Measurements from ENCODE around the gene MYO7B. TPM values are rescaled to one million over a fixed set of nuclear protein-coding genes. Genes with fewer than 3 reads are reported as not detected.
A peak's percentile ranks its signal among the peaks of the same experiment; 100 is the strongest.

The MYO7B gene
- total and polyA plus RNA-seq, 7 experiments from 2014 or later = 0.29 to 5.9 (median 1.3) TPM; not detected in 4

- intact Hi-C loops (cut with micrococcal nuclease) = no loop called here
- H3K9me3 ChIP-seq (ENCODE audit: control insufficient read depth in 2 of 3, low read length in 3 of 3) = no peaks in the 10 kb centered on the region
- DNase-seq (no peak), ATAC-seq (no peak)
- H3K36me3 ChIP-seq (ENCODE audit: control insufficient read depth in 2 of 3, insufficient read depth in 3 of 3, low read length in 3 of 3) = peaks cover 0 to 32% (median 0%) of the 10 kb centered on the region in 3 experiments
- no peak overlapping the region for H3K4me3 ChIP-seq (ENCODE audit: low read length)
- no peaks in the 10 kb centered on the region for H3K27me3 ChIP-seq (ENCODE audit: control insufficient read depth in 2 of 2, insufficient read depth in 2 of 2, low read length in 2 of 2)
- ChIA-PET CTCF (no interaction called here), POLR2A (interaction anchor here (1.2 to 2.8 kb wide), 2 partner anchors 14 to 15 kb away, joined by 4 to 14 read pairs; partner anchors contain the start of gene IWS1)
- no peaks in the 10 kb centered on the region for H3K9me3 Mint-ChIP-seq
- H3K27ac Mint-ChIP-seq = peak overlapping the region in 6 of 9 donors; percentile 44 to 68 (median 52)
- H3K4me1 Mint-ChIP-seq = peaks cover 52 to 98% (median 97%) of the 10 kb centered on the region in 7 donors
- no peaks in the 10 kb centered on the region for H3K27me3 Mint-ChIP-seq
- H3K4me1 ChIP-seq (ENCODE audit: control insufficient read depth in 2 of 2, insufficient read depth in 2 of 2, low read length in 2 of 2) = peaks cover 6 to 29% of the 10 kb centered on the region in 2 donors
- H3K36me3 Mint-ChIP-seq = peaks cover 6 to 43% (median 12%) of the 10 kb centered on the region in 5 donors
- no peak overlapping the region for H3K27ac ChIP-seq (ENCODE audit: low read depth, low read length)
- peak overlapping the region in 3 of 10 donors; percentile 2 to 10 (median 3) for H3K4me3 Mint-ChIP-seq
Observed at GRCh38 chr2:127511917-127512316, 23.6 kb upstream of the MYO7B start.

- DNase-seq = no peak
- H3K27me3 ChIP-seq (ENCODE audit: control insufficient read depth in 2 of 2, insufficient read depth in 2 of 2, low read length in 2 of 2) = no peaks in the 10 kb centered on the region
- H3K4me3 ChIP-seq (ENCODE audit: low read length) = no peak overlapping the region
- H3K4me1 ChIP-seq (ENCODE audit: control insufficient read depth in 2 of 2, insufficient read depth in 2 of 2, low read length in 2 of 2) = peaks cover 6 to 29% of the 10 kb centered on the region in 2 donors
- ATAC-seq = no peak
- Mint-ChIP-seq H3K27ac (peak overlapping the region in 7 of 9 donors; percentile 2 to 79 (median 33)), H3K4me1 (peaks cover 55 to 100% (median 98%) of the 10 kb centered on the region in 7 donors), H3K4me3 (peak overlapping the region in 3 of 10 donors; percentile 0 to 43 (median 10)), H3K36me3 (peaks cover 6 to 47% (median 16%) of the 10 kb centered on the region in 5 donors), H3K27me3 (no peaks in the 10 kb centered on the region), H3K9me3 (no peaks in the 10 kb centered on the region)
- peaks cover 0 to 36% (median 0%) of the 10 kb centered on the region in 3 experiments for H3K36me3 ChIP-seq (ENCODE audit: control insufficient read depth in 2 of 3, insufficient read depth in 3 of 3, low read length in 3 of 3)
- POLR2A ChIA-PET = interaction anchor here (0.5 to 2.8 kb wide), 3 partner anchors 14 to 372 kb away, joined by 3 to 14 read pairs (median 4); partner anchors contain the start of gene IWS1
- H3K9me3 ChIP-seq (ENCODE audit: control insufficient read depth in 2 of 3, low read length in 3 of 3) = no peaks in the 10 kb centered on the region
- CTCF ChIA-PET = no interaction called here
- intact Hi-C loops (cut with micrococcal nuclease) = no loop called here
- H3K27ac ChIP-seq (ENCODE audit: low read depth, low read length) = no peak overlapping the region
Observed at GRCh38 chr2:127512362-127512761, 23.1 kb upstream of the MYO7B start.

- no peaks in the 10 kb centered on the region for H3K9me3 ChIP-seq (ENCODE audit: control insufficient read depth in 2 of 3, low read length in 3 of 3)
- H3K4me3 Mint-ChIP-seq = peak overlapping the region in 1 of 10 donors; percentile 32
- no peak overlapping the region for H3K27ac ChIP-seq (ENCODE audit: low read depth, low read length)
- H3K4me1 Mint-ChIP-seq = peaks cover 46 to 92% (median 89%) of the 10 kb centered on the region in 7 donors
- peak overlapping the region in 4 of 9 donors; percentile 12 to 46 (median 29) for H3K27ac Mint-ChIP-seq
- H3K36me3 Mint-ChIP-seq = peaks cover 6 to 47% (median 19%) of the 10 kb centered on the region in 5 donors
- H3K4me1 ChIP-seq (ENCODE audit: control insufficient read depth in 2 of 2, insufficient read depth in 2 of 2, low read length in 2 of 2) = peaks cover 6 to 29% of the 10 kb centered on the region in 2 donors
- H3K27me3 ChIP-seq (ENCODE audit: control insufficient read depth in 2 of 2, insufficient read depth in 2 of 2, low read length in 2 of 2) = no peaks in the 10 kb centered on the region
- H3K4me3 ChIP-seq (ENCODE audit: low read length) = no peak overlapping the region
- no peaks in the 10 kb centered on the region for H3K9me3 Mint-ChIP-seq
- H3K36me3 ChIP-seq (ENCODE audit: control insufficient read depth in 2 of 3, insufficient read depth in 3 of 3, low read length in 3 of 3) = peaks cover 0 to 38% (median 0%) of the 10 kb centered on the region in 3 experiments
- ATAC-seq (no peak), DNase-seq (no peak)
- ChIA-PET POLR2A (interaction anchor here (1.1 to 2.8 kb wide), 2 partner anchors 9 to 12 kb away, joined by 3 to 14 read pairs; partner anchors contain the start of gene IWS1), CTCF (no interaction called here)
- intact Hi-C loops (cut with micrococcal nuclease) = no loop called here
- H3K27me3 Mint-ChIP-seq = no peaks in the 10 kb centered on the region
Observed at GRCh38 chr2:127514076-127514475, 21.4 kb upstream of the MYO7B start.

DNA sequence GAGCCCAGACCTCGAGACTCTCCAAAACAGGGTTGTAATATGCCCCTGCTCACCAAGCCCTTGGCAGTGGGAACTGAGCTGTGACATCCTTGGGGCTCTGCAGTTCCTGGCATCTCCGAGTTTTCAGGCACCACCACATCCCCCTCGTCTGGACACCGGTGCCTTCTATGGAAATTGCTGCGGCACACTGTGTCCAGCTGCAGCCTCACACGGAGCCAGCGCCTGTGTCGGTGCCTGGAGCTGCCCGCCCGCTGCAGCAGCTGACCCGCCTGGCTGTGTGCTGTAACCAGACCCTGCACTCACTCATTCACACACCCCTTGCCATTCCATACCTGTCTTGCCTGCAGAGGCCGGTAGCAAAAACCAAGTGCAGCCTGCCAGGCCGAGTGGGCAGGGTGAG, 21.0 kb upstream of the MYO7B start:
- H3K27ac Mint-ChIP-seq = peak overlapping the region in 4 of 9 donors; percentile 51 to 81 (median 57)
- H3K36me3 Mint-ChIP-seq = peaks cover 6 to 47% (median 19%) of the 10 kb centered on the region in 5 donors

GRCh38 chr2:127515383-127515915, 20.0 kb upstream of the MYO7B start:
- no peak for DNase-seq
- intact Hi-C loops (cut with micrococcal nuclease) = no loop called here
- Histone ChIP-seq H3K4me1 (ENCODE audit: control insufficient read depth in 2 of 2, insufficient read depth in 2 of 2, low read length in 2 of 2) (peaks cover 6 to 29% of the 10 kb centered on the region in 2 donors), H3K27me3 (ENCODE audit: control insufficient read depth in 2 of 2, insufficient read depth in 2 of 2, low read length in 2 of 2) (no peaks in the 10 kb centered on the region), H3K9me3 (ENCODE audit: control insufficient read depth in 2 of 3, low read length in 3 of 3) (no peaks in the 10 kb centered on the region), H3K4me3 (ENCODE audit: low read length) (no peak overlapping the region), H3K36me3 (ENCODE audit: control insufficient read depth in 2 of 3, insufficient read depth in 3 of 3, low read length in 3 of 3) (peaks cover 0 to 41% (median 7%) of the 10 kb centered on the region in 3 experiments), H3K27ac (ENCODE audit: low read depth, low read length) (no peak overlapping the region)
- H3K9me3 Mint-ChIP-seq = no peaks in the 10 kb centered on the region
- ChIA-PET CTCF (no interaction called here), POLR2A (no interaction called here)
- ATAC-seq = no peak
- peaks cover 47 to 89% (median 84%) of the 10 kb centered on the region in 7 donors for H3K4me1 Mint-ChIP-seq
- H3K27ac Mint-ChIP-seq = peak overlapping the region in 7 of 9 donors; percentile 36 to 81 (median 52)
- H3K36me3 Mint-ChIP-seq = peaks cover 6 to 49% (median 19%) of the 10 kb centered on the region in 5 donors
- peak overlapping the region in 2 of 10 donors; percentile 14 to 21 for H3K4me3 Mint-ChIP-seq
- no peaks in the 10 kb centered on the region for H3K27me3 Mint-ChIP-seq

More for the DNA sequence above, 21.0 kb upstream of the MYO7B start:
- no peak overlapping the region for H3K4me3 ChIP-seq (ENCODE audit: low read length)
- CTCF ChIA-PET = no interaction called here
- H3K4me1 ChIP-seq (ENCODE audit: control insufficient read depth in 2 of 2, insufficient read depth in 2 of 2, low read length in 2 of 2) = peaks cover 6 to 29% of the 10 kb centered on the region in 2 donors
- peaks cover 45 to 89% (median 87%) of the 10 kb centered on the region in 7 donors for H3K4me1 Mint-ChIP-seq
- POLR2A ChIA-PET = no interaction called here
- intact Hi-C loops (cut with micrococcal nuclease) = no loop called here
- no peaks in the 10 kb centered on the region for H3K9me3 ChIP-seq (ENCODE audit: control insufficient read depth in 2 of 3, low read length in 3 of 3)
- ATAC-seq (no peak), DNase-seq (no peak)
- no peaks in the 10 kb centered on the region for H3K27me3 Mint-ChIP-seq
- H3K36me3 ChIP-seq (ENCODE audit: control insufficient read depth in 2 of 3, insufficient read depth in 3 of 3, low read length in 3 of 3) = peaks cover 0 to 38% (median 2%) of the 10 kb centered on the region in 3 experiments
- H3K27ac ChIP-seq (ENCODE audit: low read depth, low read length) = no peak overlapping the region
- no peaks in the 10 kb centered on the region for H3K27me3 ChIP-seq (ENCODE audit: control insufficient read depth in 2 of 2, insufficient read depth in 2 of 2, low read length in 2 of 2)
- H3K4me3 Mint-ChIP-seq = peak overlapping the region in 2 of 10 donors; percentile 1 to 32
- no peaks in the 10 kb centered on the region for H3K9me3 Mint-ChIP-seq

GRCh38 chr2:127516041-127516762, 19.3 kb upstream of the MYO7B start:
- H3K27me3 Mint-ChIP-seq = no peaks in the 10 kb centered on the region
- no peak overlapping the region for H3K27ac ChIP-seq (ENCODE audit: low read depth, low read length)
- H3K4me1 ChIP-seq (ENCODE audit: control insufficient read depth in 2 of 2, insufficient read depth in 2 of 2, low read length in 2 of 2) = peaks cover 6 to 29% of the 10 kb centered on the region in 2 donors
- CTCF ChIA-PET = no interaction called here
- H3K9me3 Mint-ChIP-seq = no peaks in the 10 kb centered on the region
- peak overlapping the region in 1 of 10 donors; percentile 21 for H3K4me3 Mint-ChIP-seq
- H3K9me3 ChIP-seq (ENCODE audit: control insufficient read depth in 2 of 3, low read length in 3 of 3) = no peaks in the 10 kb centered on the region
- peak overlapping the region in 4 of 9 donors; percentile 22 to 66 (median 48) for H3K27ac Mint-ChIP-seq
- ATAC-seq (no peak), DNase-seq (no peak)
- intact Hi-C loops (cut with micrococcal nuclease) = no loop called here
- no peak overlapping the region for H3K4me3 ChIP-seq (ENCODE audit: low read length)
- POLR2A ChIA-PET = no interaction called here
- H3K4me1 Mint-ChIP-seq = peaks cover 44 to 85% (median 80%) of the 10 kb centered on the region in 7 donors
- H3K36me3 ChIP-seq (ENCODE audit: control insufficient read depth in 2 of 3, insufficient read depth in 3 of 3, low read length in 3 of 3) = peaks cover 0 to 43% (median 7%) of the 10 kb centered on the region in 3 experiments
- no peaks in the 10 kb centered on the region for H3K27me3 ChIP-seq (ENCODE audit: control insufficient read depth in 2 of 2, insufficient read depth in 2 of 2, low read length in 2 of 2)
- peaks cover 6 to 53% (median 23%) of the 10 kb centered on the region in 5 donors for H3K36me3 Mint-ChIP-seq
